Stimulated activated memory B cell treated with anti-CD40 and anti-IgM and Interleukin-4, amounts not matched to agents 10 μg/mL and 1 μg/mL and 100 μg/mL, for 72 hours (primary cell): ENCODE measurements around the gene CYFIP2.

Source experiments
- ATAC-seq: fragments of 150-1000 bp; cut with Tn5 transposase; 2 replicates; pipeline ENCODE4 v1.10.0; 2021
- H3K27ac Mint-ChIP-seq: one replicate; pipeline ENCODE4 v1.8.0; 2022; ENCODE audit warnings: mild to moderate bottlenecking, mixed read lengths
- H3K27me3 Mint-ChIP-seq: one replicate; pipeline ENCODE4 v1.8.0; 2022; ENCODE audit warnings: mixed read lengths
- H3K36me3 Mint-ChIP-seq: one replicate; pipeline ENCODE4 v1.8.0; 2022; ENCODE audit warnings: mixed read lengths
- H3K4me1 Mint-ChIP-seq: one replicate; pipeline ENCODE4 v1.8.0; 2022; ENCODE audit warnings: mixed read lengths
- H3K4me3 Mint-ChIP-seq: one replicate; pipeline ENCODE4 v1.8.0; 2022; ENCODE audit warnings: mild to moderate bottlenecking, moderate library complexity, mixed read lengths
- H3K9me3 Mint-ChIP-seq: one replicate; pipeline ENCODE4 v1.8.0; 2022; ENCODE audit warnings: mixed read lengths

Gene CYFIP2

GRCh38 chr5:157312492-157312891, 46.6 kb downstream of the CYFIP2 start:
- ATAC-seq, result peak; percentile 86
- no peak overlapping the region for H3K4me3 Mint-ChIP-seq
- no peaks in the 10 kb centered on the region for H3K27me3 Mint-ChIP-seq
- no peaks in the 10 kb centered on the region for H3K9me3 Mint-ChIP-seq
- peaks cover 50% of the 10 kb centered on the region for H3K36me3 Mint-ChIP-seq
- peak overlapping the region; percentile 38 for H3K27ac Mint-ChIP-seq
- peaks cover 27% of the 10 kb centered on the region for H3K4me1 Mint-ChIP-seq

DNA sequence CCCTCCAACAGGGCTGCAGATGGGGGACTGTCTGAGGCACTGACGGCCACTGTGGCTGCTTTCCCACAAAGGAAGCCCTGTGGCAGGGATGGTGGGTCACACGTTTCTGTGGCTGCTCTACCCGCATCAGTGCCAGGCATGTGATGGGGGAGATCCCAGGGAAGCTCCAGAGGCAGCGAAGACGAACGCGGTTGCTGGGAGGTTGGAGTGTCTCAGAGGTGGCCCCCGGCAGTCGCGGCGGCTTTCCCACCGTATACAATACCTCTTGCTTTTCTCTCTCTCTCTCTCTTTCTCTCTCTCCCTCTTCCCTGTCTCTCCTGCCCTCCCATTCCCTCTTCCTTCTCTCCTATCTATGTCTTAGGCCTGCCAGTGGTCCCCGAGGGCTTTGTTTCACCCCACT, 56.7 kb downstream of the CYFIP2 start:
- peaks cover 78% of the 10 kb centered on the region for H3K36me3 Mint-ChIP-seq
- no peak overlapping the region for H3K4me3 Mint-ChIP-seq
- ATAC-seq, result no peak
- peak overlapping the region; percentile 3 for H3K27ac Mint-ChIP-seq
- H3K27me3 Mint-ChIP-seq, result no peaks in the 10 kb centered on the region
- H3K9me3 Mint-ChIP-seq, result no peaks in the 10 kb centered on the region
- no peaks in the 10 kb centered on the region for H3K4me1 Mint-ChIP-seq

- no peaks in the 10 kb centered on the region for H3K27me3 Mint-ChIP-seq
These were observed 57.3 kb downstream of the CYFIP2 start for GRCh38 chr5:157323107-157323706.

DNA sequence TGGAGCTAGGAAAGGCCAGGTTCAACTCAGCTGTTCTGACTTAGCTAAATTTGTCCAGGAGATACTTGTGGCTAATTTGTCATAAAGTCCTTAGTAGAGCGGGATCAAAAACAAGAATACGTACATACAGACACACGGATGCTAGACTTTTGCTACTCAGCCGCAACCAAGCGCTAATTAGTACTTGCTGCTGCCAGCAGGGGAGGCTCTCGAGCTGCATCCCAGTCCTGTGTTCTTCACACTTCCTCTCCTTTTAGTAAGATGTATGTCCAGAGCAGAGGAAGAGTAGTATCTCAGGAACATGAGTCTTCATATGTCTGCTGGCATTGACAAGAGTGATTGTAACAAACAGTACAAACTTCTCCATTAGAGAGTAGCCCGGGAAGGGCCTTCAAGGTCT, 58.3 kb downstream of the CYFIP2 start:
- peaks cover 9% of the 10 kb centered on the region for H3K4me1 Mint-ChIP-seq
- no peaks in the 10 kb centered on the region for H3K9me3 Mint-ChIP-seq
- H3K36me3 Mint-ChIP-seq, result peaks cover 70% of the 10 kb centered on the region
- no peak for ATAC-seq
- no peak overlapping the region for H3K27ac Mint-ChIP-seq
- H3K4me3 Mint-ChIP-seq, result no peak overlapping the region
- H3K27me3 Mint-ChIP-seq, result no peaks in the 10 kb centered on the region

More at GRCh38 chr5:157323107-157323706, 57.3 kb downstream of the CYFIP2 start:
- Mint-ChIP-seq H3K36me3 (peaks cover 75% of the 10 kb centered on the region), H3K27ac (peak overlapping the region; percentile 3), H3K4me3 (no peak overlapping the region), H3K9me3 (no peaks in the 10 kb centered on the region), H3K4me1 (peaks cover 4% of the 10 kb centered on the region)
- no peak for ATAC-seq

GRCh38 chr5:157326440-157327005, 60.6 kb downstream of the CYFIP2 start:
- ATAC-seq, result no peak
- no peaks in the 10 kb centered on the region for H3K9me3 Mint-ChIP-seq
- H3K4me1 Mint-ChIP-seq, result peaks cover 14% of the 10 kb centered on the region
- H3K36me3 Mint-ChIP-seq, result peaks cover 68% of the 10 kb centered on the region
- H3K27me3 Mint-ChIP-seq, result no peaks in the 10 kb centered on the region
- H3K27ac Mint-ChIP-seq, result no peak overlapping the region
- H3K4me3 Mint-ChIP-seq, result no peak overlapping the region

DNA sequence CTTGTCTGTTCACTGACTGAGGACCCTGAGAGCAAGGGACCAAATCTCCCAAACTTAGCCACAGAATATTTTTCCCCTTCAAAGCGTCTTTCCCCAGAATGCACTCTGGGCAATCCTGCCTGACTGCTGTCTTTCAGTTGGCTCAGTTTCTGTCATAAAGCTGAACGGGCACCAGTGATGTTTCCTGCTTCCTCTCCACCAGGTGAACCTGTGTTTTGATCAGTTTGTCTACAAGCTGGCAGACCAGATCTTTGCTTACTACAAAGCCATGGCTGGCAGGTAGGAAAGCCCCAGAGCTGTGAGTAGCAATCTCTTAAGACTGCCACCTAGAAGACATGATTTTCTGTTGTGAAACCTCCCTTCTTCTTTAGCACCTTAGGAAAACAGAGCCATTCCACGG, 61.8 kb downstream of the CYFIP2 start:
- ATAC-seq, result no peak
- no peak overlapping the region for H3K27ac Mint-ChIP-seq
- H3K4me1 Mint-ChIP-seq, result peaks cover 14% of the 10 kb centered on the region
- no peaks in the 10 kb centered on the region for H3K27me3 Mint-ChIP-seq
- peaks cover 64% of the 10 kb centered on the region for H3K36me3 Mint-ChIP-seq
- H3K4me3 Mint-ChIP-seq, result no peak overlapping the region
- no peaks in the 10 kb centered on the region for H3K9me3 Mint-ChIP-seq

DNA sequence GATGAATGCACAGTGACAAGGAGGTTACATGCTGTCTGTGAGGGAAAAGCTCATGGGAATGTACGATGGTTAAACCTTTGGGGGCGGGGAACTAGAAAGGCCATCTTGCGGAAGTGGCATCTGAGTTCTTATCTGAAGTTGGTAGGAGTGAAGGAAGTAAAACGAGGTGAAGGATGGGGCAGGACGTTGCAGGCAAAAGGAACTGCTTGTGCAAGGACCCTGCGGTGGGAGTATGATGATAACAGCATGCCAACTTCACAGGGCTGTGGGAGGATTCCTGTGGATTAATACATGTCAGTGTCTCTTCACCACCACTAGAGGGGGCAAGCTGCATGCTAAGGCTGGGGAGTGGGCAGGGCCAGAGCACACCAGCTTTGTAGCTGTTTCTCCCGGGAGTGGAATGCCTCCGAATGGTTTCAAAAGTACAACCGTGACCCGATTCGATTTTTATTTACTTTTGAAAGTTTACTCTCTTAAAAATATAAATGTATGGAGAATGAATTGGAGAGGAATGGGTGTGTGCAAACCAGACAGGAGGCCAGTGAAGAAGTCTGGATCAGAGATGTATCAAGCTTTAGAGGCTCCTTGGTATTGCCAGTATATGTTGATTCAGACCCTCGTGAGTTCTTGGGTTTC, 62.5 kb downstream of the CYFIP2 start:
- H3K4me3 Mint-ChIP-seq, result no peak overlapping the region
- H3K27me3 Mint-ChIP-seq, result no peaks in the 10 kb centered on the region
- peaks cover 14% of the 10 kb centered on the region for H3K4me1 Mint-ChIP-seq
- H3K9me3 Mint-ChIP-seq, result no peaks in the 10 kb centered on the region
- peak; percentile 88 for ATAC-seq
- H3K36me3 Mint-ChIP-seq, result peaks cover 64% of the 10 kb centered on the region
- H3K27ac Mint-ChIP-seq, result no peak overlapping the region

GRCh38 chr5:157331807-157332206, 65.9 kb downstream of the CYFIP2 start:
- no peak for ATAC-seq
- Mint-ChIP-seq H3K36me3 (peaks cover 64% of the 10 kb centered on the region), H3K27me3 (no peaks in the 10 kb centered on the region), H3K27ac (no peak overlapping the region), H3K4me3 (no peak overlapping the region), H3K4me1 (peaks cover 14% of the 10 kb centered on the region), H3K9me3 (no peaks in the 10 kb centered on the region)

DNA sequence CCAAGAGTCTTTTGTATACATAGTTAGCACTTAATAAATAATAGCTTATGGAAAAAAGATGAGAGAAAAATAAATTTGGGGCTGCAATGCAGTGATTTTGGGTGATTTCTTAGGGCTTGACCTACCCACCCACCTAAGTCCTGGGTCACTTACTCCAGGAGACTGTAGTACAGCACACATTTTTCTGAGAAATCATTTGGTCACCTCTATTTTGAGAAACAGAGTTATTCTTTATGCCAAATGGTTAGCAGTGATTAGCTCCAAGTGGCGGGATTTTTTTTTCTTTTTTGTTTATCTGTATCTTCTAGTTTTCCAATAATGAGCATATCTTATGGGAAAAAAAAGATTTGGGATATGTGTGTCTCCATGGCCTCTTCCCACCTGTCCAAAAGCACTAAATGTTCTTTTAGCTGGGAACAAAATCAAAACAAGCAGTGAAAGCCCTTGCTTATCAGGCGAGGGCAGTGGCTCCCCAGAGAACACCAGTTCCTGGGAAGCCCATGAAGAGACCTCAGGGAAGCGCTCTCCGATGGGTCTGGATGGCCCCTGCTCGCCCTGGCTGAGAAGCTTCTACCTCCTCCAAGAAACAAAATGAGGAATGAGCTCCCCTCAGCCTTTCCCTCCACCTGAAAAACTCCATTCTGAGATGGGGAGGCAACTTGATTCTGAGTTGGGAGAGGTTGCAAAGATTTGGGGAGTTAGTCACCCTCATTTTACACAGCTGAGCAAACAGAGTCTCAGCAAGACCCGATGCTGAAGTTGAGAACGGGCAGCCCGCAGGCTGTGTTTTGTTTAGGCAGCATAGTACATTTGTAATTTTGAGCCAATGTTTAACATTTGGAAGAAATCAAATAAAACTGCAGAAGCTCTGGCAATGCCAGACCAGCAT, 69.9 kb downstream of the CYFIP2 start:
- Mint-ChIP-seq H3K36me3 (peaks cover 60% of the 10 kb centered on the region), H3K4me3 (no peak overlapping the region), H3K4me1 (peaks cover 5% of the 10 kb centered on the region), H3K9me3 (no peaks in the 10 kb centered on the region), H3K27ac (no peak overlapping the region), H3K27me3 (no peaks in the 10 kb centered on the region)
- ATAC-seq, result no peak

DNA sequence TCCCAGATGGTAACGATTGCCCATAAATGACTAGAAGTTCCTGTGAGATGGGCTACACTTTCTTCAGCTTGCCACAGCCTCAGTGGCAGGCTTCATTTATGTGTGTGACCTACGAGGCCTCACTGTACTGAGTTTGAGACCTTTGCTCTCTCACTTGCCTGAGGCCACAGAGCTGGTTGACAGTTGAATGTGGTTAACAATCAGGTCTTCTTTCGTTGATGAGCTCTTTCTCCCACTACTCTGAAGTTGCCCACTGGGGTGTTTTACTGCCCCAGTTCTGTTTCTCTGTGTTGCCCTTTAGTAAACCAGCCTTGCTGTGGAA, 70.5 kb downstream of the CYFIP2 start:
- Mint-ChIP-seq H3K27me3 (no peaks in the 10 kb centered on the region), H3K4me3 (no peak overlapping the region), H3K27ac (no peak overlapping the region), H3K4me1 (peaks cover 7% of the 10 kb centered on the region), H3K36me3 (peaks cover 60% of the 10 kb centered on the region), H3K9me3 (no peaks in the 10 kb centered on the region)
- no peak for ATAC-seq

DNA sequence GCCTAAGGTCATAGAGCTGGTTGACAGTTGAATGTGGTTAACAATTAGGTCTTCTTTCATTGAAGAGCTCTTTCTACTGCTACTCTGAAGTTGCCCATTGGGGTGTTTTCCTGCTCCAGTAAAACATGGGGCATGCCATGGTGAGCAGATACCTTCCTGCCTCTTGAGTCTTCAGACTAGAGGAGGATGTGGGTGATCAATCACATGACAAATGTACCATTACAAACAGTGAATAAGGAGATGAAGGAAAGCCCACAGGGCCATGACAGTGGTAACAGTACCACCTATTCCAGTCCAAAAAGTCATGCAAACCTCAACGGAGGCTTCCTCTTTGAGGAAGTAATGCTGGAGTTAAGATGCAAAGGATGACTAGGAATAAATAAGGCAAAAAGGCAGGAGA, 73.5 kb downstream of the CYFIP2 start:
- H3K27ac Mint-ChIP-seq, result no peak overlapping the region
- no peaks in the 10 kb centered on the region for H3K9me3 Mint-ChIP-seq

GRCh38 chr5:157342822-157343402, 77.0 kb downstream of the CYFIP2 start:
- H3K4me3 Mint-ChIP-seq, result no peak overlapping the region
- H3K4me1 Mint-ChIP-seq, result peaks cover 24% of the 10 kb centered on the region
- peaks cover 70% of the 10 kb centered on the region for H3K36me3 Mint-ChIP-seq
- H3K27ac Mint-ChIP-seq, result no peak overlapping the region
- no peaks in the 10 kb centered on the region for H3K9me3 Mint-ChIP-seq
- no peaks in the 10 kb centered on the region for H3K27me3 Mint-ChIP-seq
- ATAC-seq, result no peak

More for the DNA sequence above, 73.5 kb downstream of the CYFIP2 start:
- ATAC-seq, result no peak
- Mint-ChIP-seq H3K27me3 (no peaks in the 10 kb centered on the region), H3K4me1 (peaks cover 18% of the 10 kb centered on the region), H3K36me3 (peaks cover 59% of the 10 kb centered on the region), H3K4me3 (no peak overlapping the region)

GRCh38 chr5:157343842-157344790, 78.2 kb downstream of the CYFIP2 start:
- no peak for ATAC-seq
- Mint-ChIP-seq H3K4me3 (no peak overlapping the region), H3K36me3 (peaks cover 71% of the 10 kb centered on the region), H3K27me3 (no peaks in the 10 kb centered on the region), H3K9me3 (no peaks in the 10 kb centered on the region), H3K27ac (peak overlapping the region; percentile 45), H3K4me1 (peaks cover 24% of the 10 kb centered on the region)

GRCh38 chr5:157345067-157345466, 79.1 kb downstream of the CYFIP2 start:
- H3K27me3 Mint-ChIP-seq, result no peaks in the 10 kb centered on the region
- no peaks in the 10 kb centered on the region for H3K9me3 Mint-ChIP-seq
- no peak for ATAC-seq
- peaks cover 31% of the 10 kb centered on the region for H3K4me1 Mint-ChIP-seq
- peaks cover 73% of the 10 kb centered on the region for H3K36me3 Mint-ChIP-seq
- H3K27ac Mint-ChIP-seq, result peak overlapping the region; percentile 45
- H3K4me3 Mint-ChIP-seq, result no peak overlapping the region
